Measurements from ENCODE around the gene MACO1.

- TF ChIP-seq CTCF (IDR thresholded peaks at IDR 0.05; ENCODE audit: low read length) (no peak), EZH2 (IDR thresholded peaks at IDR 0.05; ENCODE audit: borderline replicate concordance, low read length) (no peak)
These were observed 114.1 kb downstream of the MACO1 start for GRCh38 chr1:25544819-25545218.
